Skeletal muscle cell (primary cell): ENCODE measurements around the gene CUX1.
"Not testable (repeated sequence)": the region's sequence is repeated elsewhere in the genome, so short reads cannot be mapped to it uniquely, and the experiment has no call there.

Experiments
- DNase-seq: peaks from one replicate; pipeline ENCODE4 v3.0.0-alpha.2; 2010; ENCODE audit warnings: low read depth
- H3K4me3 ChIP-seq: 2 replicates; pipeline ENCODE4 v1.5.1; 2011; ENCODE audit warnings: low read depth, mild to moderate bottlenecking, control low read depth, low read length, moderate library complexity

CUX1 gene

GRCh38 chr7:102312317-102312716, 494.9 kb downstream of the CUX1 start:
- H3K4me3 ChIP-seq, result no peak overlapping the region
- no peak for DNase-seq

DNA sequence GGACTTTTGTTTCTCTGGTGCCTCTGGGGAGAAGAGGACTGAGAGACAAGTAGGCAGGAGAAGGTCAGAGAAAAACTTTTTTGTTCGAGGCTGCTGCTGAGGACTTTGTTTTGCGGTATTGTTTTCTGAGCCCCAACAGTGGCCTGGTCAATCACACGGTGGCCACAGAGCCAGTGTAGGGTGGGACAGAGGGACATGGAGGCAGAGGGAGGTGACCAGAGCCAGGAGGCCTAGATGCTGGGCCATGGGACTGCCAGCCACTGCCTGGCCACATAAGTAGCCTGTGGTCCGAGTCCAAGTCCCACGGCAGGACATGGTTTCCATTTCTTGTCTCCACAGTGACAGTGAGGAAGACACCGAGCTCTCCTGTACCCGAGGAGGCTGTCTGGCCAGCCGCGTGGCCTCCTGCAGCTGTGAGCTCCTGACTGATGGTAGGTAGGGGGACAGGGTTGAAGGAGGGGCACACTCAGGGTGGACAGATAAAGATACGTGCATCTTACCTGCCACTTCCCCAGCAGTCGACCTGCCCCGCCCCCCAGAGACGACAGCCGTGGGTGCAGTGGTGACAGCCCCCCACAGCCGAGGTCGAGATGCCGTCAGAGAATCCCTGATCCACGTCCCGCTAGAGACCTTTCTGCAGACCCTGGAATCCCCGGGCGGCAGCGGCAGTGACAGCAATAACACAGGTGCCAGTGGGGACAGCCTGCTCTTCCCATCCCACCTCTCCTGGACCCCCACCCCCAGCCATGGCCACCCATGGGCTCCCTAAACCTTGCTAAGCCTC, 496.8 kb downstream of the CUX1 start:
- no peak overlapping the region for H3K4me3 ChIP-seq
- DNase-seq, result no peak

DNA sequence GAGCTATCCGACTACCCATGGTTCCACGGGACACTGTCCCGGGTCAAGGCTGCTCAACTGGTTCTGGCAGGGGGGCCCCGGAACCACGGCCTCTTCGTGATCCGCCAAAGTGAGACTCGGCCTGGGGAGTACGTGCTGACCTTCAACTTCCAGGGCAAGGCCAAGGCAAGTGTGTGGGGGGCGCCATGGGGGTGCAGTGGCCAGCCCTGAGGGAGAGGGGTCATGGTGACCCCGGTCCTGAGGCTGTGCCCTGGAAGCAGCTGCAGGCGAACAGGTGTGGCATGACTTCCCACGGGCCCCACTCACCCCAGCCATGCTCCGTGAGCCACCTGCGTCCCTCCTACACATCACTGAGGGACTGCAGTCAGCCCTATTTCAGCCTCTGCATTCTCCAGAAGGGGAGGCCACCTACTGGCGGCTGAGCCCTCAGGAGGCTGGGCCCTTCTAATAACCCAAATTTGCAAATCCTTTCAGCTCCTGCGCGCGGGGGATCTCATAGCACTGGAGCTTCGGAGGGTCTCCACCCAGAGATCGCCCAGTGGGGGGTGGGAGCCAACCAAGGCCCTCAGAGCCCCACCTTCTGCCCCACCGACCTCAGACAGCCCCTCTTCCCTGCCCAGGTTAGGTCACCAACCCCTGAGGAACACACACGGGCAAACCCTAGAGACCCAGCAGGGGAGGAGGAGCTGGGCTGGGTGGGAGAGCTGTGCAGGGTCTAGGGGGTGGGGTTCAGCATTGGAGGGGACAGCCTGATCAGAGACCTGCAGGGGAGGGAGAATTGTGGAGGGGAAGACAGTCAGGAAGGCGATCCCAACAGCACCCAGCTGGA, 500.0 kb downstream of the CUX1 start:
- no peak for DNase-seq
- H3K4me3 ChIP-seq, result no peak overlapping the region

- H3K4me3 ChIP-seq, result no peak overlapping the region
- DNase-seq, result peak; percentile 58
Observed at GRCh38 chr7:102318482-102318971, 501.1 kb downstream of the CUX1 start.

DNA sequence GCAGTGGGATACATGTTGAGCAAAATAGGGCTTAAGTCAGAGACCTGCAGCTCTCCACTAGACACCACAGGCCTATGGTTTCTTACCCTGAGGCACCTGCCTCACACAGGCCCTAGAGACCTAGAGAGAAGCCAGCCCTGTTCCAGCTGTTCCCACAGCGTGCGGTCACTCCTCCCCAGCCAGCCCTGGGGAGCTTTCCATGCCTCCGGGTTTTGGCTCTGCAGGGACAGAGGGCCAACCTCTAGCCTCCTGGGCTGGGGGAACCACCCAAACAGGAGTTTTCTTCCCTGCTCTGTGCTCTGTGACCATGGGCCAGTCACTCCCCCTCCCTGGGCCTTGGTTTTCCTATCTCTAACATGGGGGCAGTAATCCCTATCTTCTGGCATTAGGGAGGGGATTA, 502.2 kb downstream of the CUX1 start:
- DNase-seq, result no peak
- H3K4me3 ChIP-seq, result no peak overlapping the region

DNA sequence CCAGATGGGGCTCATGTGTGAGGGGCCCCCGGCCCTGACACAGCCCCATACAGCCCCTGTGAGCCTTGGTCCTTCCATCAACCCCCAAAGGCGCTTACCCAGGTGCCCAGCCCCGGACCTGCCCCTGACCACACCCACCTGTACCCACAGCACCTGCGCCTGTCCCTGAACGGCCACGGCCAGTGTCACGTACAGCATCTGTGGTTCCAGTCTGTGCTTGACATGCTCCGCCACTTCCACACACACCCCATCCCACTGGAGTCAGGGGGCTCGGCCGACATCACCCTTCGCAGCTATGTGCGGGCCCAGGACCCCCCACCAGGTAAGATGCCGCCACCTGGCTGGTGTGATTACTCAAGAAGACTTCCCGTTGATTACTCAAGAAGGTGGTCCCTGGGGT, 502.8 kb downstream of the CUX1 start:
- no peak overlapping the region for H3K4me3 ChIP-seq
- DNase-seq, result no peak

DNA sequence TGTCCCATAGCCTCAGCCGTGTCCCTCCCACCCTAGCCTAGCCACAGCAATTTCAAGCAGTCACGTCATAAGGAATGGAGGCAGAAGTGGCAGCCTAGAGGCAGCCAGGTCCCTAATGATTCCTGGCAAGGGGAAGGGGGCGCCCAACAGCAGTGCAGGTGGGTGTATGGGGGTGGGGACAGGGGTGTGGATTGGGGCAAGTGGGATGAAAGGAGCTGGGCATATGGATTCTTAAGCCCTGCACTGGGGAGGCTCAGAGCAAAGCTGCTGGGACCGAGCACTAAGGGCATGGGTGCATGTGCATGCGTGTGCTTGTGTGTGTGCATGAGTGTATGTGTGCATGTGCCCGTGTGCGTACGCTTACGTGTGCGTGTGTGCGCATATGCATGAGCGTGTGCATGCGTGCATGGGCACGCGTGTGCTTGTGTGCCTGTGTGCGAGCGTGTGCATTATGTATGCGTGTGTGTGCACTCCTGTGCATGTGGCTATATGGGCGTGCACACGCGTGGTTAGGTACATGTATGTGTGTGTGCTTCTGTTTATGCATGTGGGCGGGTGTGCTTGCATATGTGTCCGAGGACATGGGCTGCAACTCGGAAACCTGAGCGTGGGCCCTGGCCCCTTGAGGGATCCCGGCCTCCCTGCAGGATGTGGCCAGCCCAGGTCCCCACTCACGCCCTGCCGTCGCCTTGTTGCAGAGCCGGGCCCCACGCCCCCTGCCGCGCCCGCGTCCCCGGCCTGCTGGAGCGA, 503.4 kb downstream of the CUX1 start:
- no peak for DNase-seq

DNA sequence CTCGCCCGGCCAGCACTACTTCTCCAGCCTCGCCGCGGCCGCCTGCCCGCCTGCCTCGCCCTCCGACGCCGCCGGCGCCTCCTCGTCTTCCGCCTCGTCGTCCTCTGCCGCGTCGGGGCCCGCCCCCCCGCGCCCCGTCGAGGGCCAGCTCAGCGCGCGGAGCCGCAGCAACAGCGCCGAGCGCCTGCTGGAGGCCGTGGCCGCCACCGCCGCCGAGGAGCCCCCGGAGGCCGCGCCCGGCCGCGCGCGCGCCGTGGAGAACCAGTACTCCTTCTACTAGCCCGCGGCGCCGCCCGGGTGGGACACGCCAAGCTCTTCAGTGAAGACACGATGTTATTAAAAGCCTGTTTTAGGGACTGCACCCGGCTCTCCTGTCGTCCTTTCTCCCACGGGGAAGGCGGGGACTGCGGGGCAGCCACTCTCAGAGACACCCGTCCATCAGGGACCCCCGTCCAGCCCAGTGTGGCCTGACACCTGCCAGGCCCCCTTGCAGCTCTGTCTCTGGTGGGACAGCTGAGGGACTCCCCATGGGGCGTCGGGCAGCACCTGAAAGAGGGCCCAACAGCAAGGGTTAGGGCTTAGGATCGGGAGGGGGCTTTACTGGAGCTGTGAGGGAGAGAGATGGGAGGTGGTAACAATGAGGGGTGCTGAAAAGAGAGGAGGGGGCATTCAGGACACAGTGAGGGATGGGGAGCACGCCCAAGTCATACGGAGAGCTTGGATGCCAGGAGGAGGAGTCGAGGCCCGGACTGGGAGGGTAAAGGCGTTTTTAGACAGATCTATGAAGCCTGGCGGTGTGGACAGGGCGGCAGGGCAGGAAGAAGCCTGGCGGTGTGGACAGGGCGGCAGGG, 504.1 kb downstream of the CUX1 start:
- no peak for DNase-seq

More for the DNA sequence above, 503.4 kb downstream of the CUX1 start:
- H3K4me3 ChIP-seq, result no peak overlapping the region

DNA sequence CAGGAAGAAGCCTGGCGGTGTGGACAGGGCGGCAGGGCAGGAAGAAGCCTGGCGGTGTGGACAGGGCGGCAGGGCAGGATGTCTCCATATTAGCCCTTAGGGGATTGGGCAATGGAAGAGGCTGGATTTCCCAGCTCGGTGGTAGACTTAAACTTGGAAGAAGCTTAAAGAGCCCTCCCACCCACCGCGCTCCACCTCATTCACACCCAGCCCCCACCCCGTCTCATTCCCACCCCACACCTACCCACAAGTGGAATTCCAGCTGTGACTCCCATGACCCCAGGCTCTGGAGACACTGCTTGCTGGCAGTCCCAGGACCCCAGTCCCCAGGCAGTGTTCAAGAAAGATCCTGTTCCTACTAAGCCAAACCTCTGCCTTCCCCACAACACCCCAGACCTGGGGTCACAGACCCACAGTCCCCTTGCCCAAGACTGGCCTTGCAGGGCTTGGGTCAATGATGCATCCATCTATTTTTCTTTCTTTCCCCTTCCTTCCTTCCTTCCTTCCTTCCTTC, 504.8 kb downstream of the CUX1 start:
- DNase-seq, result no peak
- no peak overlapping the region for H3K4me3 ChIP-seq

More for the DNA sequence above, 504.1 kb downstream of the CUX1 start:
- H3K4me3 ChIP-seq, result no peak overlapping the region

GRCh38 chr7:102323914-102324195, 506.4 kb downstream of the CUX1 start:
- no peak overlapping the region for H3K4me3 ChIP-seq
- DNase-seq, result no peak

DNA sequence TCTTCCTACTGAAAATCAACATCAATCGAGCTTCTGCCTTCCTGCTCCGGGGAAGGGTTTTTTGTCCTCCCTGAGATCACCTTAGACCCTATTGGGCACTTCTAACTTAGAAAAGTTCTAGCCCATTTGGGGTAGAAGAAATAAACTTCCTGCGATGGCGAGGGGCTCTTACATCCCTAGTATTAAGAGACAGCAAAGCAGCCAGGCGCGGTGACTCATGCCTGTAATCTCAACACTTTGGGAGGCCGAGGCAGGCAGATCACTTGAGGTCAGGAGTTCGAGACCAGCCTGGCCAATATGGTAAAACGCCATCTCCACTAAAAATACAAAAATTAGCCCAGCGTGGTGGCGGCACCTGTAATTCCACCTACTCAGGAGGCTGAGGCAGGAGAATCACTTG, 507.7 kb downstream of the CUX1 start:
- DNase-seq, H3K4me3 ChIP-seq: not testable (repeated sequence)

GRCh38 chr7:102326157-102326889, 508.9 kb downstream of the CUX1 start:
- DNase-seq, result no peak
- no peak overlapping the region for H3K4me3 ChIP-seq

DNA sequence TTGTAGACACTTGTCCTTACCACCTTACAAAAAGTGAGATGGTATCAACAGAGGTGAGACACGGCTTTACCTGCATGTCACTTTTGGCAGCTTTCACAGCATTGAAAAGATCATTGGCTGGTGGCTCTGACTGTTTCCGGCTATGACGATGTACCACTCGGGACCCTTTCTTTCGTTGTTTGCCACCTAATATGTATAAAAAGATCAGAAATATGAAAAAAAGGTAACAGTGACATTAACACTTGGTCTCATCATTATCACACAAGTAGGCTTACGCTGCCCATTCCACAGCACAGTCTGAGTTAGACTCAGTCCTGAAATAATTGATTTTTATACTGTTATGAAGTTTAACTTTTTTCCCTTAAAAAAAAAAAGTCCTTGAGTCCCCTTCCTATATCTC, 509.8 kb downstream of the CUX1 start:
- H3K4me3 ChIP-seq, DNase-seq: not testable (repeated sequence)

- DNase-seq, H3K4me3 ChIP-seq: not testable (repeated sequence)
Observed at GRCh38 chr7:102328863-102329262, 511.4 kb downstream of the CUX1 start.

DNA sequence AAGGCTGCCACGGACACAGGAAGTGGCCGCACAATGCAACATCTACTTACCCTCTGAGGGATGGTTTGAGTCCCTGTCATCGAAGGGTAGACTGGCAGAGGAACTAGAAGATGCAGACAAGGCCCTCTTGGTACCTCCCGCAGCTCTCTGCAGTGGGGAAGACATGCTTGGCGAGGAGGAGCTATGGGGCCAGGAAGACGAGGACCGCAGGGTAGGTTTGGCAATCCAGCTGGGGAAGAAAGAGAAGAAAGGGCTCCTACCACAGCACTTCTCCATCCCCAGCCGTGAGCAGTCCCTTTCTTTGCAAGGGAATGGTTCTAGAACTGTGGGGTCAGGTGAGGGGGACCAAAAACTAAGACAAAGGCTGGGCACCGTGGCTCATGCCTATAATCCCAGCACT, 511.9 kb downstream of the CUX1 start:
- not testable (repeated sequence) for H3K4me3 ChIP-seq, DNase-seq

DNA sequence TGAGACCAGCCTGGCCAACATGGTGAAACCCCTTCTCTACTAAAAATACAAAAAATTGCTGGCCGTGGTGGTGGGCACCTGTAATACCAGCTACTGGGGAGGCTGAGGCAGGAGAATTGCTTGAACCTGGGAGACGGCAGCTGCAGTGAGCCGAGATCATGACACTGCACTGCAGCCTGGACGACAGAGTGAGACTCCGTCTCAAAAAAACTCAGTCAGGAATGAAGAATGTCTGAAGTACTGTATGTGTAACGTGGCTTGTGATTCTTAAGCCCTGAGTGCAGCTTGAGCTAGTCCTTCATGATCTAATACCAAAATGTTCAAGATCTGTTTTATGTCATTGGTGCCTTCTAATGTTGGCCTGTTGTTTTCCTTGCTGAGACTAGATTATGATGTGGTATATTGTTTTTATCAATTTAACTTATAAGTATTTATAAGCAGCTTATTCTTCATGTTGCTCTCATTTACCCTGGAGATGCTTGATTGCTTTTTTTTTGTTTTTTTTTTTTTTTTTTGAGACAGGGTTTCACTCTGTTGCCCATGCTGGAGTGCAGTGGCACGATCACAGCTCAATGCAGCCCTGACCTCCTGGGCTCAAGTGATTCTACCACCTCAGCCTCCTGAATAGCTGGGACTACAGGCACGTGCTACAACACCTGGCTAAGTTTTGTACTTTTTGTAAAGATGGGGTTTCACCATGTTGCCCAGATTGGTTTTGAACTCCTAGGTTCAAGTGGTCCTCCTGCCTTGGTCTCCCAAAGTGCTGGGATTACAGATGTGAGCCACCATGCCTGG, 513.4 kb downstream of the CUX1 start:
- H3K4me3 ChIP-seq, DNase-seq: not testable (repeated sequence)
